Measurements from ENCODE around the gene TRPM1.

DNA sequence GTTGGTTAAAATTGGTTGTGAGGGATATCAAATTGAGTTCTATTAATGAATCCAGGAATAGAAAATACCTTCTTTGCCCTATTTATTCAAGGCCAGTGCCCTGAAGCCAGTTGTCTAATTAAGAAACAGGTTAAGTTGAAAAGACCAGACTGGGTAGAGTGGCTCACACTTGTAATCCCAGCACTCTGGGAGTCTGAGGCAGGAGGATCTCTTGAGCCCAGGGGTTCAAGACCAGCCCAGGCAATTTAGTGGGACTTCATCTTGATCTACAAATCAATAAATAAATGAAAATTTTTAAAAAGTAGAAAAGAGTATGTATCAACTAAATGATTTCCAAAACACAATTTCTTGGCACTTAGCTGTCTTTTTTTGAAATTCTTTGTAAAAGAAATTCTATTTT, 40.3 kb upstream of the TRPM1 start:
- TF ChIP-seq RBM25 (IDR thresholded peaks at IDR 0.05; ENCODE audit: low read depth, low read length, severe bottlenecking) (no peak), RAD21 (CRISPR knock-in tag; conservative IDR thresholded peaks at IDR 0.05 in 1 of 2, IDR thresholded peaks at IDR 0.05 in 1 of 2) (no peak), ETV5 (CRISPR knock-in tag; IDR thresholded peaks at IDR 0.05; ENCODE audit: low read depth) (no peak), HDAC1 (IDR thresholded peaks at IDR 0.05) (no peak), EZH2 (IDR thresholded peaks at IDR 0.05; ENCODE audit: borderline replicate concordance, low read depth, low read length) (no peak)
